HepG2 (cell line): Measurements from ENCODE around the gene DIAPH1. TPM values are rescaled to one million over a fixed set of nuclear protein-coding genes. Genes with fewer than 3 reads are reported as not detected.

Experiments used
- CEBPG ChIP-seq: IDR thresholded peaks from 2 replicates; pipeline ENCODE4 v1.6.1; 2016
- EHMT2 ChIP-seq: fragments of 200-600 bp; sonication (generic); IDR thresholded peaks from 2 replicates; pipeline ENCODE4 v1.7.0; 2017; ENCODE audit warnings: antibody characterized with exemption, low read depth, low read length, borderline replicate concordance
- GATA4 ChIP-seq: sonication (generic); IDR thresholded peaks from 2 replicates; pipeline ENCODE4 v1.6.1; 2016; ENCODE audit warnings: antibody characterized with exemption, low read depth, borderline replicate concordance
- GZF1 ChIP-seq: sonication (generic); formaldehyde crosslinking; IDR thresholded peaks from 2 replicates; pipeline ENCODE4 v1.5.1; 2020; ENCODE audit warnings: mild to moderate bottlenecking, missing genetic modification reagents
- IKZF4 ChIP-seq: sonication (generic); formaldehyde crosslinking; IDR thresholded peaks from 2 replicates; pipeline ENCODE4 v1.5.1; 2020; ENCODE audit warnings: borderline replicate concordance, mild to moderate bottlenecking, low read depth, missing genetic modification reagents; ENCODE audit errors: not compliant biosample characterization
- IRF2 ChIP-seq: IDR thresholded peaks from 2 replicates; pipeline ENCODE4 v1.6.1; 2018; ENCODE audit warnings: missing genetic modification reagents, missing compliant biosample characterization
- MAFK ChIP-seq, 2 experiments: IDR thresholded peaks in 1 of 2; conservative IDR thresholded peaks in 1 of 2; 2 replicates each; pipeline ENCODE4 v1.6.1; 2011; ENCODE audit warnings: improper control_type of control experiment in 2 of 2, low read length in 2 of 2
- MYC ChIP-seq: sonication (generic); formaldehyde crosslinking; IDR thresholded peaks from 2 replicates; pipeline ENCODE4 v1.9.0; 2021; ENCODE audit warnings: missing genetic modification reagents, borderline replicate concordance
- REXO4 ChIP-seq: sonication (generic); formaldehyde crosslinking; IDR thresholded peaks from 2 replicates; pipeline ENCODE4 v1.8.0; 2022; ENCODE audit warnings: missing genetic modification reagents, mild to moderate bottlenecking, borderline replicate concordance
- TRIM24 ChIP-seq: sonication (generic); formaldehyde crosslinking; IDR thresholded peaks from 2 replicates; pipeline ENCODE4 v1.8.0; 2022; ENCODE audit warnings: mild to moderate bottlenecking, missing genetic modification reagents
- ZKSCAN5 ChIP-seq: sonication (generic); formaldehyde crosslinking; IDR thresholded peaks from 2 replicates; pipeline ENCODE4 v1.5.1; 2020; ENCODE audit warnings: mild to moderate bottlenecking, missing genetic modification reagents
- ZNF274 ChIP-seq: sonication (generic); formaldehyde crosslinking; IDR thresholded peaks from 2 replicates; pipeline ENCODE4 v1.5.1; 2020; ENCODE audit warnings: mild to moderate bottlenecking, missing genetic modification reagents
- ZNF382 ChIP-seq: sonication (generic); formaldehyde crosslinking; IDR thresholded peaks from 2 replicates; pipeline ENCODE4 v1.5.0; 2020; ENCODE audit warnings: missing genetic modification reagents, mild to moderate bottlenecking, borderline replicate concordance
- ZNF432 ChIP-seq: sonication (generic); formaldehyde crosslinking; IDR thresholded peaks from 2 replicates; pipeline ENCODE4 v1.5.0; 2020; ENCODE audit warnings: missing genetic modification reagents, mild to moderate bottlenecking, borderline replicate concordance
- ZNF530 ChIP-seq: sonication (generic); formaldehyde crosslinking; IDR thresholded peaks from 2 replicates; pipeline ENCODE4 v1.5.0; 2020; ENCODE audit warnings: low read depth, mild to moderate bottlenecking, missing genetic modification reagents
- ZNF678 ChIP-seq: sonication (generic); formaldehyde crosslinking; IDR thresholded peaks from 2 replicates; pipeline ENCODE4 v1.4.0; 2020; ENCODE audit warnings: mild to moderate bottlenecking, missing genetic modification reagents
- ZNF75D ChIP-seq: sonication (generic); formaldehyde crosslinking; IDR thresholded peaks from 2 replicates; pipeline ENCODE4 v1.8.1; 2023; ENCODE audit warnings: missing genetic modification reagents, mild to moderate bottlenecking, borderline replicate concordance
- ZSCAN29 ChIP-seq: sonication (generic); formaldehyde crosslinking; conservative IDR thresholded peaks from 2 replicates; pipeline ENCODE4 v1.4.0; 2020; ENCODE audit warnings: mild to moderate bottlenecking, missing genetic modification reagents
- polyA plus RNA-seq, 8 experiments: library from polyadenylated mRNA; depleted of rRNA in 3 of 8; stranded (reverse) in 7 of 8; unstranded in 1 of 8; fragments of >200 nt; fragmentation: Illumina TruSeq in 4 of 8; extraction: Trizol in 4 of 8; gene quantifications; 2 replicates each; pipeline versions ENCODE4 v1.2.1 to v1.2.3, GENCODE V29; 2011 to 2016; ENCODE audit warnings: low read depth in 4 of 8, missing spikeins in 1 of 8, mixed read lengths in 1 of 8; ENCODE audit not compliant: insufficient read depth in 1 of 8
- total RNA-seq, 5 experiments: library from RNA; depleted of rRNA; stranded (reverse); fragments of >200 nt; fragmentation: Illumina TruSeq; extraction: Trizol; gene quantifications; 2 replicates each; pipeline ENCODE4 v1.2.3, GENCODE V29; 2016; ENCODE audit warnings: low read depth in 1 of 5
- TF ChIP-seq, protein P1 (sequence below): sonication (generic); formaldehyde crosslinking; IDR thresholded peaks from 2 replicates; pipeline ENCODE4 v1.9.0; 2021; ENCODE audit warnings: mild to moderate bottlenecking, missing genetic modification reagents
- TF ChIP-seq, protein P2 (sequence below): sonication (generic); formaldehyde crosslinking; IDR thresholded peaks from 2 replicates; pipeline ENCODE4 v1.5.1; 2020; ENCODE audit warnings: missing genetic modification reagents, mild to moderate bottlenecking, borderline replicate concordance
- TF ChIP-seq, protein P3 (sequence below): sonication (generic); formaldehyde crosslinking; IDR thresholded peaks from 2 replicates; pipeline ENCODE4 v1.5.1; 2020; ENCODE audit warnings: mild to moderate bottlenecking, missing genetic modification reagents, moderate library complexity

DIAPH1 gene
- total and polyA plus RNA-seq, 2 of the 13 experiments (the other 11 are each of a cell fraction or from before 2014, with no cell fraction given), result 25.1 to 33.9 TPM

DNA sequence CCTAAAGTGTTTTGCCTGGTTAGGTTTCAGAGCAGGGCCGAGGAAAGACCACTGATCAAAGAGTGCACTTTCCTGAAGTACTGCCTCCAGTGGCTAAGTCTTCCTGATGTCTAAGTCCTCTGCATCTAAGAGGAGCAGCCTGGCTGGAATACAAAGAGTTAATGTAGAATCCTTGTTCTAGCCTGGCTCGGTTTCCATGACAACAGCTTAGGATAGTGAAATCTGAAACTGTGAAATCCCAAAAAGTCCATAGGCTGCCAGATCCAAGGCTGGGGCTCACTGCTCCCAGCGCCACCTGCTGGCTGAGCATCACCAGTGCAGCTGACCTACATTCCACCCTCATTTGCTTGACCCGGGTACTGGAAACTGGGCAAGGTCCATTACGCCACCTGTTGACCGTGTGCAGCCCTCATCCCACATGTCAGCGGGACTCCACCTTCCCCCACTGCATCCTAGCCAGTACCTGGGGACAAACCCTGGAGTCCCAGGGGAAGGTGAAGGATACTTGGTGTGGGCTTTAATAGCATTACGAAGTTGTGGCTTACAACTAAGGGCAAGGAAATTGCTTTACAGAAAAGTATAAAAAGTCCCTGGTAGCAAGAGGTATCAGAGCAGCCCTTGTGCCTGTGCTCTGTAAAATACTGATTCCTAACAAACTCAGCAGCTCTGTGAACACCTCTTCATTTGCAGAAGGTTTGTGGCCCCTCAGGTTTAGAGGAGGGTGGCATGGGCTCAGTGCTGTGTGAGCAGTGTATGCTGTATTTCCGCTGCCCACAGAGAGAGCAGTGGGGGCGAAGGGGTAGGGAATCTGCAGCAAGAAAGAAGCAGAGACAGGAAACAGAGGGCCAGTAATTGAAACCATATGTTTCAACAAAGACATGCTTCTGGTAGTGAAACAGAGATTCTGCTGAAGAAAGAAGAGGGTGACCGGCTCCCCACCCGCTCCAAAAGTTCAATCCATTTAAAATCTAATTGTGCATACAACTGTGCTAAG, 93.9 kb downstream of the DIAPH1 start (continued):
- TF ChIP-seq, protein P1, sequence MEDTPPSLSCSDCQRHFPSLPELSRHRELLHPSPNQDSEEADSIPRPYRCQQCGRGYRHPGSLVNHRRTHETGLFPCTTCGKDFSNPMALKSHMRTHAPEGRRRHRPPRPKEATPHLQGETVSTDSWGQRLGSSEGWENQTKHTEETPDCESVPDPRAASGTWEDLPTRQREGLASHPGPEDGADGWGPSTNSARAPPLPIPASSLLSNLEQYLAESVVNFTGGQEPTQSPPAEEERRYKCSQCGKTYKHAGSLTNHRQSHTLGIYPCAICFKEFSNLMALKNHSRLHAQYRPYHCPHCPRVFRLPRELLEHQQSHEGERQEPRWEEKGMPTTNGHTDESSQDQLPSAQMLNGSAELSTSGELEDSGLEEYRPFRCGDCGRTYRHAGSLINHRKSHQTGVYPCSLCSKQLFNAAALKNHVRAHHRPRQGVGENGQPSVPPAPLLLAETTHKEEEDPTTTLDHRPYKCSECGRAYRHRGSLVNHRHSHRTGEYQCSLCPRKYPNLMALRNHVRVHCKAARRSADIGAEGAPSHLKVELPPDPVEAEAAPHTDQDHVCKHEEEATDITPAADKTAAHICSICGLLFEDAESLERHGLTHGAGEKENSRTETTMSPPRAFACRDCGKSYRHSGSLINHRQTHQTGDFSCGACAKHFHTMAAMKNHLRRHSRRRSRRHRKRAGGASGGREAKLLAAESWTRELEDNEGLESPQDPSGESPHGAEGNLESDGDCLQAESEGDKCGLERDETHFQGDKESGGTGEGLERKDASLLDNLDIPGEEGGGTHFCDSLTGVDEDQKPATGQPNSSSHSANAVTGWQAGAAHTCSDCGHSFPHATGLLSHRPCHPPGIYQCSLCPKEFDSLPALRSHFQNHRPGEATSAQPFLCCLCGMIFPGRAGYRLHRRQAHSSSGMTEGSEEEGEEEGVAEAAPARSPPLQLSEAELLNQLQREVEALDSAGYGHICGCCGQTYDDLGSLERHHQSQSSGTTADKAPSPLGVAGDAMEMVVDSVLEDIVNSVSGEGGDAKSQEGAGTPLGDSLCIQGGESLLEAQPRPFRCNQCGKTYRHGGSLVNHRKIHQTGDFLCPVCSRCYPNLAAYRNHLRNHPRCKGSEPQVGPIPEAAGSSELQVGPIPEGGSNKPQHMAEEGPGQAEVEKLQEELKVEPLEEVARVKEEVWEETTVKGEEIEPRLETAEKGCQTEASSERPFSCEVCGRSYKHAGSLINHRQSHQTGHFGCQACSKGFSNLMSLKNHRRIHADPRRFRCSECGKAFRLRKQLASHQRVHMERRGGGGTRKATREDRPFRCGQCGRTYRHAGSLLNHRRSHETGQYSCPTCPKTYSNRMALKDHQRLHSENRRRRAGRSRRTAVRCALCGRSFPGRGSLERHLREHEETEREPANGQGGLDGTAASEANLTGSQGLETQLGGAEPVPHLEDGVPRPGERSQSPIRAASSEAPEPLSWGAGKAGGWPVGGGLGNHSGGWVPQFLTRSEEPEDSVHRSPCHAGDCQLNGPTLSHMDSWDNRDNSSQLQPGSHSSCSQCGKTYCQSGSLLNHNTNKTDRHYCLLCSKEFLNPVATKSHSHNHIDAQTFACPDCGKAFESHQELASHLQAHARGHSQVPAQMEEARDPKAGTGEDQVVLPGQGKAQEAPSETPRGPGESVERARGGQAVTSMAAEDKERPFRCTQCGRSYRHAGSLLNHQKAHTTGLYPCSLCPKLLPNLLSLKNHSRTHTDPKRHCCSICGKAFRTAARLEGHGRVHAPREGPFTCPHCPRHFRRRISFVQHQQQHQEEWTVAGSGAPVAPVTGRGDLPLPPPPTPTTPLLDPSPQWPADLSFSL, result no peak
- no peak for TF ChIP-seq GZF1 (CRISPR knock-in tag)
- TF ChIP-seq REXO4, result no peak
- TF ChIP-seq ZNF678, result no peak
- no peak for TF ChIP-seq GATA4
- peak; percentile 72; the same call in 1 of the 2 replicates for TF ChIP-seq IRF2 (CRISPR knock-in tag)
- peak; percentile 62 for TF ChIP-seq CEBPG (CRISPR knock-in tag)
- TF ChIP-seq MYC (CRISPR knock-in tag), result peak; percentile 69; the same call in 1 of the 2 replicates
- TF ChIP-seq IKZF4 (CRISPR knock-in tag), result no peak
- no peak for TF ChIP-seq ZSCAN29
- no peak for TF ChIP-seq ZNF432 (CRISPR knock-in tag)
- TF ChIP-seq ZNF530 (CRISPR knock-in tag), result no peak
- TF ChIP-seq EHMT2, result no peak
- TF ChIP-seq MAFK (conservative IDR thresholded peaks at IDR 0.05 in 1 of 2, IDR thresholded peaks at IDR 0.05 in 1 of 2; ENCODE audit: low read length in 2 of 2), result no peak
- TF ChIP-seq, protein P2, sequence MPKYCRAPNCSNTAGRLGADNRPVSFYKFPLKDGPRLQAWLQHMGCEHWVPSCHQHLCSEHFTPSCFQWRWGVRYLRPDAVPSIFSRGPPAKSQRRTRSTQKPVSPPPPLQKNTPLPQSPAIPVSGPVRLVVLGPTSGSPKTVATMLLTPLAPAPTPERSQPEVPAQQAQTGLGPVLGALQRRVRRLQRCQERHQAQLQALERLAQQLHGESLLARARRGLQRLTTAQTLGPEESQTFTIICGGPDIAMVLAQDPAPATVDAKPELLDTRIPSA (CRISPR knock-in tag), result no peak
- no peak for TF ChIP-seq ZNF274 (CRISPR knock-in tag)
- TF ChIP-seq, protein P3, sequence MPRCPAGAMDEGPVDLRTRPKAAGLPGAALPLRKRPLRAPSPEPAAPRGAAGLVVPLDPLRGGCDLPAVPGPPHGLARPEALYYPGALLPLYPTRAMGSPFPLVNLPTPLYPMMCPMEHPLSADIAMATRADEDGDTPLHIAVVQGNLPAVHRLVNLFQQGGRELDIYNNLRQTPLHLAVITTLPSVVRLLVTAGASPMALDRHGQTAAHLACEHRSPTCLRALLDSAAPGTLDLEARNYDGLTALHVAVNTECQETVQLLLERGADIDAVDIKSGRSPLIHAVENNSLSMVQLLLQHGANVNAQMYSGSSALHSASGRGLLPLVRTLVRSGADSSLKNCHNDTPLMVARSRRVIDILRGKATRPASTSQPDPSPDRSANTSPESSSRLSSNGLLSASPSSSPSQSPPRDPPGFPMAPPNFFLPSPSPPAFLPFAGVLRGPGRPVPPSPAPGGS, result no peak
- no peak for TF ChIP-seq TRIM24
- TF ChIP-seq ZKSCAN5 (CRISPR knock-in tag), result no peak
- no peak for TF ChIP-seq ZNF75D (CRISPR knock-in tag)
- TF ChIP-seq ZNF382 (CRISPR knock-in tag), result no peak
